ENCODE data around the gene USP35. TPM values are rescaled to one million over a fixed set of nuclear protein-coding genes. Genes with fewer than 3 reads are reported as not detected.

USP35 gene
- total RNA-seq (2014; rRNA removed) (8.5 and 12.0 TPM in 2 replicates), Bru-seq, nascent RNA (percentile 60 among the genes with signal in this experiment), BruChase-seq, experiment 1, labeled RNA remaining after a 6-hour chase (percentile 64 among the genes with signal in this experiment), BruChase-seq, experiment 2, labeled RNA remaining after a 2-hour chase (percentile 64 among the genes with signal in this experiment)
- long read RNA-seq, partial matches to known transcripts = 6 of 8 reads
- long read RNA-seq, other reads (novel, unspliced or antisense) = 2 of 8 reads

DNA sequence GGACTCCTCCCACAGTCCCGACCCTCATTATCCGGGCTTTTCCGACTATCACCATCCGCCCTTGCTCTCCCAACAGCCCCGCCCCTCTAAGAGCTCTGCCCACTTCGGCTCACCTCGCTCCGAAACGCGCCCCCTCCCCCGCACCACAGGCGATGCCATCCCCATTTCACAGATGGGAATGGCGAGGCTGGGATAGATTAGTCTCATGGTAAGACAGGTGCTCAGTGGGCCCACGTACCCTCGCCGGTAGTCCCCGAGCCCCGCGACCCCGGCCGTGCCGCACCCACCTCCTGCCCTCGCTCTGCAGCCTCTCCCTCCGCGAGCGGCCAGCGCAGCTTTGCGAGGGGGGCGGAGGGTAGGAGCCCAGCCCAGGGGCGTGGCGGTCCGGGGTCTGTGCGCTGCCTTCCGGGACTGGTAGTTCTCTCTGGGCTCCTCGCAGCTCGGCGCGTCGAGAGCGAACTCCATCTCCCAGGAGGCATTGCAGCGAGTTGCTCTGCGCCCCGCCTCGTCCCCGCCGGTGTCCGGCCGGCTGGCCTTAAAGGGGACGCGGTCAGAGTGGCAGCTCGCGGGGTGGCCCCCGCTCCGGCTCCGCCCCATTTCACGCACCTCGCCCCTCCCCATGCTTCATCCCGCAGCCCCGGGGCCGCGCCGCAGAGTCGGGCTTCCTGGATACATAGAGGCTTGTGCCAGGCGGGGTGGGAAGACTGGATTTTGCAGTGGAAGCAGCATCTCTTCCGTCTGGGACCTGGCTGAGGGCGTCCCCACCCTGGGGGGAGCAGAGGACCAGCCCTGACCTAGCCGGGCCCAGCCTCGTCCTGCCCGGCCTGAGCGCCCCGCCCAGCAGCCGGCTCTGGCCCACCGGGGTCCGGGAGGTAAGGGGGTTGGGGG lies at the start of gene USP35, which contains the start of gene KCTD21:
USP35 (plus strand) TSS at position 634 of the 888 bp plus-strand sequence. CDS start 7,327 bp downstream, outside the sequence.
KCTD21 (minus strand) TSS at position 341 of the 888 bp plus-strand sequence. CDS start 14,072 bp downstream, outside the sequence.
- no peaks in the 10 kb centered on the region for H3K9me2 ChIP-seq (replicated peaks; ENCODE audit: low read length)
- H4K20me1 ChIP-seq (ENCODE audit: low read length) = no peaks in the 10 kb centered on the region
- peaks cover 40% of the 10 kb centered on the region for H3K4me1 ChIP-seq (ENCODE audit: insufficient read depth, low read length)
- H3K36me3 ChIP-seq (ENCODE audit: low read depth, low read length) = 0 out of 2 replicates have a peak, but pooled peaks cover 2% of the 10 kb centered on the region
- TF ChIP-seq CTCF (conservative IDR thresholded peaks at IDR 0.05; ENCODE audit: low read depth, low read length) (no peak), EZH2phosphoT487 (IDR thresholded peaks at IDR 0.05; ENCODE audit: borderline replicate concordance, low read length) (no peak), EZH2 (IDR thresholded peaks at IDR 0.05; ENCODE audit: low read length, unreplicated experiment) (no peak)
- H3F3A ChIP-seq (ENCODE audit: low read length, unreplicated experiment) = no peaks in the 10 kb centered on the region
- ATAC-seq = peak; percentile 94
- peak within 1 kb of the TSS; percentile 50 for H3K27ac ChIP-seq (ENCODE audit: low read length)
- POLR2A ChIA-PET (ENCODE audit: unreplicated experiment) = interaction anchor here (0.5 to 1.0 kb wide), 3 partner anchors 39 to 45 kb away, joined by 3 read pairs; no protein-coding TSS in a partner anchor
- CTCF ChIA-PET = interaction anchor here (0.6 to 1.1 kb wide), 3 partner anchors 17 to 39 kb away, joined by 3 to 11 read pairs (median 3); no protein-coding TSS in a partner anchor
- H3K79me2 ChIP-seq (ENCODE audit: low read length) = peaks cover 62% of the 10 kb centered on the region
- intact Hi-C loops (cut with micrococcal nuclease) = loop anchor here (1.0 kb wide), 1 partner anchor 39 kb away; no protein-coding TSS in a partner anchor
- DNase-seq = peak; percentile 99
- no peaks in the 10 kb centered on the region for H3K9me3 ChIP-seq (ENCODE audit: low read length)
- BruUV-seq (replicated peaks) = no TSS peak
- H3K4me3 ChIP-seq (ENCODE audit: low read length) = peak within 1 kb of the TSS; percentile 97
- H3K9ac ChIP-seq (ENCODE audit: low read length) = peak within 1 kb of the TSS; percentile 81
- peak within 1 kb of the TSS; percentile 99 for H3K4me2 ChIP-seq (ENCODE audit: low read length)
- no peaks in the 10 kb centered on the region for H3K27me3 ChIP-seq (ENCODE audit: low read length)
- H2AFZ ChIP-seq (ENCODE audit: low read length) = peak within 1 kb of the TSS; percentile 91

GRCh38 chr11:78139422-78140391 lies 49.0 kb upstream of the USP35 start, which contains the start of gene ALG8:
Gene ALG8 (minus strand): TSS chr11:78139626. CDS start chr11:78139588, 38 bp downstream.
- peak within 1 kb of the TSS; percentile 90 for H2AFZ ChIP-seq (ENCODE audit: low read length)
- ChIA-PET CTCF (interaction anchor here (1.0 kb wide), 1 partner anchor 10 kb away, joined by 5 read pairs; no protein-coding TSS in a partner anchor), POLR2A (ENCODE audit: unreplicated experiment) (interaction anchor here (0.5 to 0.6 kb wide), 3 partner anchors 9 to 403 kb away, joined by 4 to 5 read pairs (median 5); no protein-coding TSS in a partner anchor)
- H3K4me3 ChIP-seq (ENCODE audit: low read length) = peak within 1 kb of the TSS; percentile 74
- peak within 1 kb of the TSS; percentile 90 for H3K9ac ChIP-seq (ENCODE audit: low read length)
- H3K4me1 ChIP-seq (ENCODE audit: insufficient read depth, low read length) = peaks cover 23% of the 10 kb centered on the region
- H3K9me2 ChIP-seq (replicated peaks; ENCODE audit: low read length) = no peaks in the 10 kb centered on the region
- no peaks in the 10 kb centered on the region for H3F3A ChIP-seq (ENCODE audit: low read length, unreplicated experiment)
- BruUV-seq (replicated peaks) = TSS peak; percentile 93
- ATAC-seq (peak; percentile 95), DNase-seq (peak; percentile 99)
- no peak for TF ChIP-seq EZH2phosphoT487 (IDR thresholded peaks at IDR 0.05; ENCODE audit: borderline replicate concordance, low read length)
- peaks cover 44% of the 10 kb centered on the region for H3K79me2 ChIP-seq (ENCODE audit: low read length)
- H3K36me3 ChIP-seq (ENCODE audit: low read depth, low read length) = peaks cover 10% of the 10 kb centered on the region; the same call in 1 of the 2 replicates
- intact Hi-C loops (cut with micrococcal nuclease) = loop anchor here (1.0 kb wide), 1 partner anchor 47 kb away; no protein-coding TSS in a partner anchor
- H3K27me3 ChIP-seq (ENCODE audit: low read length) = no peaks in the 10 kb centered on the region
- no peaks in the 10 kb centered on the region for H3K9me3 ChIP-seq (ENCODE audit: low read length)
- H4K20me1 ChIP-seq (ENCODE audit: low read length) = no peaks in the 10 kb centered on the region
- peak within 1 kb of the TSS; percentile 80 for H3K4me2 ChIP-seq (ENCODE audit: low read length)
- H3K27ac ChIP-seq (ENCODE audit: low read length) = peak within 1 kb of the TSS; percentile 66
